ENCODE measurements around the gene SPATA45. TPM values are rescaled to one million over a fixed set of nuclear protein-coding genes. Genes with fewer than 3 reads are reported as not detected.

SPATA45 gene
- total RNA-seq = not detected

- ATAC-seq (ENCODE audit: insufficient number of reproducible peaks, low FRiP score, low read depth) (no peak), DNase-seq (ENCODE audit: low spot score) (no peak)
- Histone ChIP-seq H3K36me3 (no peaks in the 10 kb centered on the region), H3K27ac (no peak within 1 kb of the TSS), H3K27me3 (replicated peaks; ENCODE audit: insufficient read depth) (no peaks in the 10 kb centered on the region), H3K9me3 (no peaks in the 10 kb centered on the region), H3K4me1 (ENCODE audit: control insufficient read depth in 1 of 2, low read depth in 2 of 2) (no peaks in the 10 kb centered on the region), H3K4me3 (no peak within 1 kb of the TSS)
- TF ChIP-seq, protein P1, sequence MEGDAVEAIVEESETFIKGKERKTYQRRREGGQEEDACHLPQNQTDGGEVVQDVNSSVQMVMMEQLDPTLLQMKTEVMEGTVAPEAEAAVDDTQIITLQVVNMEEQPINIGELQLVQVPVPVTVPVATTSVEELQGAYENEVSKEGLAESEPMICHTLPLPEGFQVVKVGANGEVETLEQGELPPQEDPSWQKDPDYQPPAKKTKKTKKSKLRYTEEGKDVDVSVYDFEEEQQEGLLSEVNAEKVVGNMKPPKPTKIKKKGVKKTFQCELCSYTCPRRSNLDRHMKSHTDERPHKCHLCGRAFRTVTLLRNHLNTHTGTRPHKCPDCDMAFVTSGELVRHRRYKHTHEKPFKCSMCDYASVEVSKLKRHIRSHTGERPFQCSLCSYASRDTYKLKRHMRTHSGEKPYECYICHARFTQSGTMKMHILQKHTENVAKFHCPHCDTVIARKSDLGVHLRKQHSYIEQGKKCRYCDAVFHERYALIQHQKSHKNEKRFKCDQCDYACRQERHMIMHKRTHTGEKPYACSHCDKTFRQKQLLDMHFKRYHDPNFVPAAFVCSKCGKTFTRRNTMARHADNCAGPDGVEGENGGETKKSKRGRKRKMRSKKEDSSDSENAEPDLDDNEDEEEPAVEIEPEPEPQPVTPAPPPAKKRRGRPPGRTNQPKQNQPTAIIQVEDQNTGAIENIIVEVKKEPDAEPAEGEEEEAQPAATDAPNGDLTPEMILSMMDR (IDR thresholded peaks at IDR 0.05) = no peak
These were observed at the start of gene SPATA45 for GRCh38 chr1:212847549-212847948. Gene SPATA45 (minus strand): TSS chr1:212847649. CDS start chr1:212836149, 11,500 bp downstream.

DNA sequence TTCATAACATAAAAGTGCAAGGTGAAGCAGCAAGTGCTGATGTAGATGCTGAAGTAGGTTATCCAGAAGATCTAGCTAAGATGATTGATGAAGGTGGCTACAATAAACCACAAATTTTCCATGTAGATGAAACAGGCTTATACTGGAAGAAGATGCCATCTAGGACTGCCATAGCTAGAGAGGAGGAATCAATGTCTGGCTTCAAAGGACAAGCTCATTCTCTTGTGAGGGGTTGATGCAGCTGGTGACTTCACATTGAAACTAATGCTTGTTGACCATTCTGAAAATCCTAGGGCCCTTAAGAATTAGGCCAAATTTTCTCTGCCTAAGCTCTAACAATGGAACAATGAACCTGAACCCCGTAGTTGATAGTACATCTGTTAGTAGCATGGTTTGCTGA, 44.7 kb upstream of the SPATA45 start:
- H3K4me1 ChIP-seq (ENCODE audit: control insufficient read depth in 1 of 2, low read depth in 2 of 2) = no peaks in the 10 kb centered on the region
- ATAC-seq (ENCODE audit: insufficient number of reproducible peaks, low FRiP score, low read depth) (no peak), DNase-seq (ENCODE audit: low spot score) (no peak)
- H3K9me3 ChIP-seq = no peaks in the 10 kb centered on the region
- TF ChIP-seq, protein P1 (IDR thresholded peaks at IDR 0.05) = no peak
- no peaks in the 10 kb centered on the region for H3K27me3 ChIP-seq (replicated peaks; ENCODE audit: insufficient read depth)
- H3K36me3 ChIP-seq = peaks cover 29% of the 10 kb centered on the region
- H3K4me3 ChIP-seq = no peak overlapping the region
- H3K27ac ChIP-seq = no peak overlapping the region

DNA sequence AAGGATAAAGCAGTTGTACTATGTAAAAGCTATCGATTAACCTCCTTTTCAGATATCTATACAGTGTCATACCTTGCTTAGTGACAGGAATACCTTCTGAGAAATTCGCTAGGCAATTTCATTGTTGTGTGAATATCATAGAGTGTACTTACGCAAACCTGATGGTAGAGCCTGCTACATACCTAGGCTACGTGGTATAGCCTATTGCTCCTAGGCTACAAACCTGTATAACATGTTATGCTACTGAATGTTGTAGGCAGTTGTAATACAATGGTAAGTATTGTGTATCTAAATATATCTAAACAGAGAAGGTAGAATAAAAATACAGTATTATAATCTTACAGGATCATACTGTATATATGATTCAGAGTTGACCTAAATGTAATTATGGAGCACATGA, 37.1 kb upstream of the SPATA45 start:
- Histone ChIP-seq H3K36me3 (peaks cover 12% of the 10 kb centered on the region), H3K27ac (no peak overlapping the region), H3K4me1 (ENCODE audit: control insufficient read depth in 1 of 2, low read depth in 2 of 2) (no peaks in the 10 kb centered on the region), H3K27me3 (replicated peaks; ENCODE audit: insufficient read depth) (no peaks in the 10 kb centered on the region), H3K9me3 (no peaks in the 10 kb centered on the region), H3K4me3 (no peak overlapping the region)
- DNase-seq (ENCODE audit: low spot score) (no peak), ATAC-seq (ENCODE audit: insufficient number of reproducible peaks, low FRiP score, low read depth) (no peak)
- TF ChIP-seq, protein P1 (IDR thresholded peaks at IDR 0.05) = no peak

GRCh38 chr1:212879947-212880690, 32.7 kb upstream of the SPATA45 start:
- no peaks in the 10 kb centered on the region for H3K27me3 ChIP-seq (replicated peaks; ENCODE audit: insufficient read depth)
- no peak overlapping the region for H3K4me3 ChIP-seq
- DNase-seq (ENCODE audit: low spot score) (no peak), ATAC-seq (ENCODE audit: insufficient number of reproducible peaks, low FRiP score, low read depth) (no peak)
- H3K36me3 ChIP-seq = peaks cover 6% of the 10 kb centered on the region
- no peaks in the 10 kb centered on the region for H3K4me1 ChIP-seq (ENCODE audit: control insufficient read depth in 1 of 2, low read depth in 2 of 2)
- H3K9me3 ChIP-seq = no peaks in the 10 kb centered on the region
- TF ChIP-seq, protein P1 (IDR thresholded peaks at IDR 0.05) = no peak
- H3K27ac ChIP-seq = no peak overlapping the region

DNA sequence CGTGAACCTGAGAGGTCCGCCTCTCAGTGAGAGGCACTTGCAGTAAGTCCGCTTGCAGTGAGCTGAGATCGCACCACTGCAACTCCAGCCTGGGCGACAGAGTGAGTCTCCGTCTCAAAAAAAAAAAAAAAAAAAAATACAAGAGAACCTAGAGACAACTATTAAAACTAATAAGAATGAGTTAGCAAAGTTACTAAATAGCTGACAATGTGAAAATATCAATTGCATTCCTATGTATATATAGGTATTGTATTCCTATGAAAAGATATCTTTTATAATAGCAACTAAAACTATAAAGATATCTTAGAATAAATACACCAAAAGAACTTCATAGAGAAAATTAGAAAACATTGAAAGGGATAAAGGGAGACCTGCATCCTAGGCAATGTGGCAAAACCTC, 31.0 kb upstream of the SPATA45 start:
- Histone ChIP-seq H3K36me3 (peaks cover 3% of the 10 kb centered on the region), H3K9me3 (no peaks in the 10 kb centered on the region), H3K27me3 (replicated peaks; ENCODE audit: insufficient read depth) (no peaks in the 10 kb centered on the region), H3K27ac (no peak overlapping the region), H3K4me3 (no peak overlapping the region), H3K4me1 (ENCODE audit: control insufficient read depth in 1 of 2, low read depth in 2 of 2) (no peaks in the 10 kb centered on the region)
- TF ChIP-seq, protein P1 (IDR thresholded peaks at IDR 0.05) = no peak
- DNase-seq (ENCODE audit: low spot score) = no peak
- no peak for ATAC-seq (ENCODE audit: insufficient number of reproducible peaks, low FRiP score, low read depth)

Data from thoracic aorta (tissue), 2 donors.